HL-60 (cell line): Measurements from ENCODE around the gene RXRG.
A peak's percentile ranks its signal among the peaks of the same experiment; 100 is the strongest.

ENCODE experiments used
- DNase-seq, 2 experiments: peaks; one replicate each; pipeline ENCODE4 v3.0.0-alpha.2; 2010 to 2020; ENCODE audit warnings: low read depth in 1 of 2, low spot score in 1 of 2
- H3K27ac ChIP-seq: fragments of 250-450 bp; sonication (Bioruptor Pico); replicated peaks from 2 replicates; pipeline ENCODE4 v1.5.1; 2020; ENCODE audit warnings: mild to moderate bottlenecking, moderate library complexity
- H3K27me3 ChIP-seq: fragments of 250-450 bp; sonication (Bioruptor Pico); 2 replicates; pipeline ENCODE4 v1.5.1; 2021; ENCODE audit warnings: mild to moderate bottlenecking, moderate library complexity; ENCODE audit not compliant: insufficient read depth, poor library complexity, severe bottlenecking
- H3K4me3 ChIP-seq: replicated peaks from 2 replicates; pipeline ENCODE4 v1.5.1; 2011; ENCODE audit warnings: mild to moderate bottlenecking, control low read depth, low read length; ENCODE audit not compliant: insufficient read depth
- GABPA ChIP-seq: IDR thresholded peaks from 2 replicates; pipeline ENCODE4 v1.6.1; 2012; ENCODE audit warnings: low read depth
- POLR2AphosphoS5 ChIP-seq: IDR thresholded peaks from 2 replicates; pipeline ENCODE4 v1.6.1; 2012; ENCODE audit warnings: low read depth
- SPI1 ChIP-seq: IDR thresholded peaks from 2 replicates; pipeline ENCODE4 v1.6.1; 2012; ENCODE audit warnings: low read depth, mild to moderate bottlenecking, borderline replicate concordance
- TF ChIP-seq, protein P1 (sequence below): IDR thresholded peaks from one replicate; pipeline ENCODE4 v1.5.1; 2011; ENCODE audit warnings: low read length, control low read depth, inconsistent platforms; ENCODE audit not compliant: insufficient read depth
- TF ChIP-seq, protein P2 (sequence below): IDR thresholded peaks from 2 replicates; pipeline ENCODE4 v1.6.1; 2012; ENCODE audit warnings: low read depth; ENCODE audit not compliant: insufficient replicate concordance

The RXRG gene

GRCh38 chr1:165381745-165382505, 63.0 kb downstream of the RXRG start:
- peaks cover 14% of the 10 kb centered on the region for H3K27me3 ChIP-seq
- no peak overlapping the region for H3K27ac ChIP-seq
- TF ChIP-seq, protein P1, sequence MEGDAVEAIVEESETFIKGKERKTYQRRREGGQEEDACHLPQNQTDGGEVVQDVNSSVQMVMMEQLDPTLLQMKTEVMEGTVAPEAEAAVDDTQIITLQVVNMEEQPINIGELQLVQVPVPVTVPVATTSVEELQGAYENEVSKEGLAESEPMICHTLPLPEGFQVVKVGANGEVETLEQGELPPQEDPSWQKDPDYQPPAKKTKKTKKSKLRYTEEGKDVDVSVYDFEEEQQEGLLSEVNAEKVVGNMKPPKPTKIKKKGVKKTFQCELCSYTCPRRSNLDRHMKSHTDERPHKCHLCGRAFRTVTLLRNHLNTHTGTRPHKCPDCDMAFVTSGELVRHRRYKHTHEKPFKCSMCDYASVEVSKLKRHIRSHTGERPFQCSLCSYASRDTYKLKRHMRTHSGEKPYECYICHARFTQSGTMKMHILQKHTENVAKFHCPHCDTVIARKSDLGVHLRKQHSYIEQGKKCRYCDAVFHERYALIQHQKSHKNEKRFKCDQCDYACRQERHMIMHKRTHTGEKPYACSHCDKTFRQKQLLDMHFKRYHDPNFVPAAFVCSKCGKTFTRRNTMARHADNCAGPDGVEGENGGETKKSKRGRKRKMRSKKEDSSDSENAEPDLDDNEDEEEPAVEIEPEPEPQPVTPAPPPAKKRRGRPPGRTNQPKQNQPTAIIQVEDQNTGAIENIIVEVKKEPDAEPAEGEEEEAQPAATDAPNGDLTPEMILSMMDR = no peak
- TF ChIP-seq GABPA (no peak), POLR2AphosphoS5 (no peak), SPI1 (no peak)
- TF ChIP-seq, protein P2, sequence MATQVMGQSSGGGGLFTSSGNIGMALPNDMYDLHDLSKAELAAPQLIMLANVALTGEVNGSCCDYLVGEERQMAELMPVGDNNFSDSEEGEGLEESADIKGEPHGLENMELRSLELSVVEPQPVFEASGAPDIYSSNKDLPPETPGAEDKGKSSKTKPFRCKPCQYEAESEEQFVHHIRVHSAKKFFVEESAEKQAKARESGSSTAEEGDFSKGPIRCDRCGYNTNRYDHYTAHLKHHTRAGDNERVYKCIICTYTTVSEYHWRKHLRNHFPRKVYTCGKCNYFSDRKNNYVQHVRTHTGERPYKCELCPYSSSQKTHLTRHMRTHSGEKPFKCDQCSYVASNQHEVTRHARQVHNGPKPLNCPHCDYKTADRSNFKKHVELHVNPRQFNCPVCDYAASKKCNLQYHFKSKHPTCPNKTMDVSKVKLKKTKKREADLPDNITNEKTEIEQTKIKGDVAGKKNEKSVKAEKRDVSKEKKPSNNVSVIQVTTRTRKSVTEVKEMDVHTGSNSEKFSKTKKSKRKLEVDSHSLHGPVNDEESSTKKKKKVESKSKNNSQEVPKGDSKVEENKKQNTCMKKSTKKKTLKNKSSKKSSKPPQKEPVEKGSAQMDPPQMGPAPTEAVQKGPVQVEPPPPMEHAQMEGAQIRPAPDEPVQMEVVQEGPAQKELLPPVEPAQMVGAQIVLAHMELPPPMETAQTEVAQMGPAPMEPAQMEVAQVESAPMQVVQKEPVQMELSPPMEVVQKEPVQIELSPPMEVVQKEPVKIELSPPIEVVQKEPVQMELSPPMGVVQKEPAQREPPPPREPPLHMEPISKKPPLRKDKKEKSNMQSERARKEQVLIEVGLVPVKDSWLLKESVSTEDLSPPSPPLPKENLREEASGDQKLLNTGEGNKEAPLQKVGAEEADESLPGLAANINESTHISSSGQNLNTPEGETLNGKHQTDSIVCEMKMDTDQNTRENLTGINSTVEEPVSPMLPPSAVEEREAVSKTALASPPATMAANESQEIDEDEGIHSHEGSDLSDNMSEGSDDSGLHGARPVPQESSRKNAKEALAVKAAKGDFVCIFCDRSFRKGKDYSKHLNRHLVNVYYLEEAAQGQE = no peak
- H3K4me3 ChIP-seq = no peak overlapping the region
- no peak for DNase-seq

- no peak for TF ChIP-seq SPI1
- TF ChIP-seq, protein P2 = no peak
- Histone ChIP-seq H3K27ac (no peak overlapping the region), H3K27me3 (peaks cover 27% of the 10 kb centered on the region), H3K4me3 (no peak overlapping the region)
- DNase-seq = no peak
Observed at GRCh38 chr1:165376811-165377311, 68.1 kb downstream of the RXRG start.

DNA sequence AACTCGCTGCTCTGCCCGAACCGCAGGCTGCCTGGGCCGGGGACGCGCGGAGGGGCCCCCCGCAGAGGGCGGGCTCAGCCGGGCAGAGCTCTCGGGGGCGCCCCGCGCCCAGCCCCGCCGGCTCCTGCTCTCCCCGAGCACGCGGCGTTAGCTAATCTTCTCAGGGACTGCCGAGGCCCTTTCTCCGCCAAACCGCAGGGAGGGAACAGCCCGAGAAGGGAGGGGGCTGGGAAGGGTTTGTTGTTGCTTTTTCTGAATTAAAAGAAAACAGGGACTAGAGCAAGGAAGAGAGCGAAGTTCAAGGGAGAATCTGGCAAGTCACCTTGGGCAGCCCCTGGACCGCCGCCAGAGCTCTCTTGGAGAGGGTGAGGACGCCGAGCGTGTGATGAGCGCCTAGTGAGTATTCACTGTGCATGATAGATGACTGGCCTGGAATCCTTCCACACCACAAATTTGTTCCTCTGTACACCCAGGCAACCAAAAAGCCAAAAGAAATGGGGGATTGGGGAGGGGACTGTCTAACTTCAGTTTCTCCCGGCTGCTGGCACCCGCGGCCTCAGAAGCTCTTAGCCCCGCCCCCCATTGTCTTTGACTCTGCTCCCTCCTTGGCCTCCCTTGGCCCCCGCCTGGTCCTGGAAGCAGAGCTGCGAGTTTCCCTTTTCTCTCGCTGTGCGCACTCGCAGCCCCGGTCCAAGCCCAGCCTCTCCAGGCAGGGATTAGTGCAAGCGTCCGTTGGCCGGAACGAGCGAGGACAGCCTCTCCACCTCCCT, 68.7 kb downstream of the RXRG start:
- DNase-seq = peak in 1 of 2 experiments; percentile 21
- no peak overlapping the region for H3K4me3 ChIP-seq
- no peak for TF ChIP-seq GABPA
- TF ChIP-seq POLR2AphosphoS5 = no peak
- TF ChIP-seq, protein P2 = no peak
- no peak for TF ChIP-seq SPI1
- TF ChIP-seq, protein P1 = no peak
- peaks cover 28% of the 10 kb centered on the region for H3K27me3 ChIP-seq
- no peak overlapping the region for H3K27ac ChIP-seq
